Activated T-helper 1 cell treated with anti-CD3 and anti-CD28 coated beads, Interleukin-12 subunit alpha, Interleukin-12 subunit beta, Interleukin-2, Interleukin-4 antibody, amounts not matched to agents 30 ng/mL and 10 ng/mL and 1 ng/mL, durations not matched to agents 14 hours and 24 hours and 36 hours (primary cell): ENCODE measurements around the gene ZC3H12A. TPM values are rescaled to one million over a fixed set of nuclear protein-coding genes. Genes with fewer than 3 reads are reported as not detected.

Experiments used
- DNase-seq: peaks from one replicate; pipeline ENCODE4 v3.0.0; 2021; ENCODE audit warnings: low spot score
- H3K27ac Mint-ChIP-seq: one replicate; pipeline ENCODE4 v1.8.0; 2021; ENCODE audit warnings: mild to moderate bottlenecking, mixed read lengths
- H3K27me3 Mint-ChIP-seq: one replicate; pipeline ENCODE4 v1.8.0; 2022; ENCODE audit warnings: mild to moderate bottlenecking, moderate library complexity, mixed read lengths; ENCODE audit not compliant: insufficient read depth
- H3K36me3 Mint-ChIP-seq: one replicate; pipeline ENCODE4 v1.8.0; 2021; ENCODE audit warnings: low read depth, mixed read lengths
- H3K4me1 Mint-ChIP-seq: one replicate; pipeline ENCODE4 v1.8.0; 2021; ENCODE audit warnings: low read depth, mixed read lengths
- H3K4me3 Mint-ChIP-seq: one replicate; pipeline ENCODE4 v1.8.0; 2021; ENCODE audit warnings: mild to moderate bottlenecking, moderate library complexity, mixed read lengths
- H3K9me3 Mint-ChIP-seq: one replicate; pipeline ENCODE4 v1.8.0; 2021; ENCODE audit warnings: mixed read lengths
- intact Hi-C: fragments of 100-400 bp; cut with micrococcal nuclease; formaldehyde crosslinking; loops from one replicate; pipeline ENCODE4 v1.15.1; 2024
- total RNA-seq: library from RNA; stranded (reverse); gene quantifications from 2 replicates; pipeline ENCODE4 v1.2.3, GENCODE V29; 2022

Gene ZC3H12A
- total RNA-seq, 1 donor from 2014 or later = 44.0 TPM

DNA sequence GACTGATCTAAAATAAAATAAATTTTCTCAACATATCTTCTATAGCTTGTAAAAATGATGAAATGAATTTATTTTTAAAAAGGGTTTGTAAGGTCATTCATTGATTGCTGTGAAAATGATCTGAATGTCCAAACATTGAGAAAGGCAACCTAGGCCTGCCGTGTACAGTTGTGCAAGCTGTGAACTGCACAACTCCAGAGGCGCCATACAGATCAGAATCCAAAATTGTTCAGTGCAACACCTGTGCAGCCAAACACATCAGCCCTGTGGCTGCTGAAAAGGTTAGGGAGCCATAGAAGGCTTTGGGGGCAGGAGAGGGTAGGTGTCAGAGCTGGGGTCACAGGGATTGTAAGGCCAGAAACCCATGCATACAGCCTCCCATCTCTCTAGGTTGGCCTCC, 9.9 kb upstream of the ZC3H12A start:
- Mint-ChIP-seq H3K4me3 (no peak overlapping the region), H3K36me3 (no peaks in the 10 kb centered on the region), H3K27me3 (no peaks in the 10 kb centered on the region), H3K27ac (no peak overlapping the region), H3K4me1 (peaks cover 8% of the 10 kb centered on the region), H3K9me3 (no peaks in the 10 kb centered on the region)
- DNase-seq = no peak
- intact Hi-C loops = no loop called here

GRCh38 chr1:37465593-37466517, 8.5 kb upstream of the ZC3H12A start:
- DNase-seq = no peak
- Mint-ChIP-seq H3K4me3 (no peak overlapping the region), H3K27me3 (no peaks in the 10 kb centered on the region), H3K9me3 (no peaks in the 10 kb centered on the region), H3K4me1 (peaks cover 12% of the 10 kb centered on the region), H3K36me3 (no peaks in the 10 kb centered on the region), H3K27ac (no peak overlapping the region)
- intact Hi-C loops = no loop called here

DNA sequence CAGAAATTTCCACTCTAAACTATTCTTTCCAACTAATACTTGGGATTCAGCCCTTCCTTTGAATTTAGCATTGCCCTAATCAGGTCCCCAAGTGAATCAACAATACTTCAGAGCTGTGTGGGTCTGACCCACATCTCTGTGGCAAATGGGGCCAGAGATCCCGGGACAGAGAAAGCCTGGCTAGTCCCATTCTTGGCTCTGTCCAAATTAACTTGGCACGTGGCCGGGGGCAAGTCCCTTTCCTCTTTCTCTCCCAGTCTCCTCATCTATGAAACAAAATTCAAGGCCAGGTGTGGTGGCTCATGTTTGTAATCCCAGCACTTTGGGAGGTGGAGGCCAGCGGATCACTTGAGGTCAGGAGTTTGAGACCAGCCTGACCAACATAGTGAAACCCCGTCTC, 6.3 kb upstream of the ZC3H12A start:
- Mint-ChIP-seq H3K27ac (no peak overlapping the region), H3K9me3 (no peaks in the 10 kb centered on the region), H3K36me3 (peaks cover 2% of the 10 kb centered on the region), H3K4me3 (no peak overlapping the region), H3K27me3 (peaks cover 6% of the 10 kb centered on the region), H3K4me1 (peaks cover 29% of the 10 kb centered on the region)
- DNase-seq = no peak
- intact Hi-C loops = no loop called here

- Mint-ChIP-seq H3K9me3 (no peaks in the 10 kb centered on the region), H3K27me3 (peaks cover 6% of the 10 kb centered on the region), H3K4me3 (no peak overlapping the region), H3K27ac (peak overlapping the region; percentile 5), H3K36me3 (peaks cover 2% of the 10 kb centered on the region), H3K4me1 (peaks cover 39% of the 10 kb centered on the region)
- DNase-seq = no peak
- intact Hi-C loops = no loop called here
These were observed 5.0 kb upstream of the ZC3H12A start for GRCh38 chr1:37469386-37469785.

DNA sequence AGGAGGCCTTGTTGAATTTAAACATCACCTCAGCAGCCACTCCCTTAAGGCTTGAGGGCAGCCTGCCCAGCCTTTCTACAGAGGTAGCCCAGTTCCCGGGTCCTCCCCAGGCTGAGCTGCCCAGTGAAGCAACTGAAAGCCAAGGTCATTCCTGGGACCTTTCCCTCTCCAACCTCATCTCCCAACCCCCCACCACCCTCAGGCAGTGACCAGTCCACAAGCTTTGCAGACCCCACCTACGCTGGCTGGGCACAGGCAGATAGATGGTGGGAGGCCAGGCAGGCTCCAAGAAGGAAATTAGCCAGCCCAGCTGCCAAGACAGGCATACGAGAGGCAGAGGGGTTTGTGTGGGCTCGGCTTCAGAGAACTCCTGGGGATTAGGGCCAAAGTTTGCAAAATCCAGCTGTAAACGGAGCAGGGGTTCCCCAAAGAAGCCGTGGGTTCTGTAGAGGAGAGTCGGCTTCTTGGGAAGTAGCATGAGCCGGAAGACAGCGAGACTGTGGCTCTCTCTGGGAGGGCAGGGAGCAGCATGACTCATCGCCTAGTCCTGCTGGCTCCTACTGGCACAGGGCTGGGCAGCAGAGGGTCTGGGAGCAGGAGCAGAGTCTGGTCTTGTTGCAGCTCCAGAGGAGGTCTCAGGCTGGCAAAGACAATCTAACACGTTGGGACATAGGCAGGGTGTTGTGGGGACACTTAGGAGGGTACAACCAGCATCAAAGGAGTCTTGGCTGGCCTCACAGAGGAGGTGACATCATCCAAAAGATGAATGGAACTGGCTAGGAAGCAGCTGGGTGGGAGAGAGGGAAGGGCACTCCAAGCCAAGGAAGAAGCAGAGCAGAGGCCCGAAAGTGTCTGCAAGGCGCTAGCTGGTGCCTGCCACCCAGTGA, 2.8 kb upstream of the ZC3H12A start:
- H3K27ac Mint-ChIP-seq = no peak overlapping the region
- DNase-seq = no peak
- no peaks in the 10 kb centered on the region for H3K9me3 Mint-ChIP-seq
- peaks cover 6% of the 10 kb centered on the region for H3K27me3 Mint-ChIP-seq
- intact Hi-C loops = loop anchor here (10.0 kb wide), 3 partner anchors 533 to 1403 kb away; partner anchors contain the start of genes FHL3, MYCBP and OSCP1
- H3K36me3 Mint-ChIP-seq = peaks cover 17% of the 10 kb centered on the region
- H3K4me1 Mint-ChIP-seq = peaks cover 39% of the 10 kb centered on the region
- peak overlapping the region; percentile 39 for H3K4me3 Mint-ChIP-seq

DNA sequence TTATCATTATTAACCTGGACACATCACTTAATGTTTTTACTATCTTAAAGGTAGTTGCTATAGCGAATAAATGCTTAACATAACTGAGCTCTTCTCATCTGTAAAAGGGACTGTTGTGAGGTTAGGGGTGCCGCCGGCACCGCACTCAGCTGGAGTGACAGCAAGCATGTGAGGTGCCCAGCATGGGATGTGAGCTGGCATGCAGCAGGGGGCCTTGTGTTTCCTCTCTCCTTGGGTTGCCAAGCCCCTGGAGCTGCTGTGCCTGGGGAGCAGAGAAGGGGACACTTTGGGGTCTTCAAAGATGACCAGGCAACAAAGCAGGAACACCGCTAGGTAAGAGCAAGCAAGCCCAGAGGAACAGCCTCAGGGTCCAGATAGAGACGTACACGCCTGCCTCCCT, 2.1 kb upstream of the ZC3H12A start:
- peak overlapping the region; percentile 45 for H3K27ac Mint-ChIP-seq
- H3K4me1 Mint-ChIP-seq = peaks cover 39% of the 10 kb centered on the region

GRCh38 chr1:37472994-37473393, 1.4 kb upstream of the ZC3H12A start:
- H3K27ac Mint-ChIP-seq = peak overlapping the region; percentile 61
- no peaks in the 10 kb centered on the region for H3K9me3 Mint-ChIP-seq
- H3K4me1 Mint-ChIP-seq = peaks cover 39% of the 10 kb centered on the region
- peaks cover 8% of the 10 kb centered on the region for H3K27me3 Mint-ChIP-seq
- no peak for DNase-seq
- H3K4me3 Mint-ChIP-seq = peak overlapping the region; percentile 80
- intact Hi-C loops = loop anchor here (1.0 to 10.0 kb wide), 4 partner anchors 18 to 1402 kb away; partner anchors contain the start of genes FHL3, MYCBP and OSCP1
- H3K36me3 Mint-ChIP-seq = peaks cover 31% of the 10 kb centered on the region

More for the DNA sequence above, 2.1 kb upstream of the ZC3H12A start:
- Mint-ChIP-seq H3K9me3 (no peaks in the 10 kb centered on the region), H3K4me3 (peak overlapping the region; percentile 8), H3K27me3 (peaks cover 8% of the 10 kb centered on the region), H3K36me3 (peaks cover 24% of the 10 kb centered on the region)
- DNase-seq = no peak
- intact Hi-C loops = loop anchor here (10.0 kb wide), 3 partner anchors 533 to 1403 kb away; partner anchors contain the start of genes FHL3, MYCBP and OSCP1

- H3K4me1 Mint-ChIP-seq = peaks cover 45% of the 10 kb centered on the region
- no peak for DNase-seq
- H3K36me3 Mint-ChIP-seq = peaks cover 36% of the 10 kb centered on the region
- H3K4me3 Mint-ChIP-seq = peak overlapping the region; percentile 80
- H3K9me3 Mint-ChIP-seq = no peaks in the 10 kb centered on the region
- H3K27me3 Mint-ChIP-seq = peaks cover 8% of the 10 kb centered on the region
- intact Hi-C loops = loop anchor here (1.0 to 10.0 kb wide), 5 partner anchors 18 to 1401 kb away; partner anchors contain the start of genes FHL3, MYCBP, OSCP1 and SNIP1
- peak overlapping the region; percentile 83 for H3K27ac Mint-ChIP-seq
These were observed 842 bp upstream of the ZC3H12A start for GRCh38 chr1:37473431-37474045.

DNA sequence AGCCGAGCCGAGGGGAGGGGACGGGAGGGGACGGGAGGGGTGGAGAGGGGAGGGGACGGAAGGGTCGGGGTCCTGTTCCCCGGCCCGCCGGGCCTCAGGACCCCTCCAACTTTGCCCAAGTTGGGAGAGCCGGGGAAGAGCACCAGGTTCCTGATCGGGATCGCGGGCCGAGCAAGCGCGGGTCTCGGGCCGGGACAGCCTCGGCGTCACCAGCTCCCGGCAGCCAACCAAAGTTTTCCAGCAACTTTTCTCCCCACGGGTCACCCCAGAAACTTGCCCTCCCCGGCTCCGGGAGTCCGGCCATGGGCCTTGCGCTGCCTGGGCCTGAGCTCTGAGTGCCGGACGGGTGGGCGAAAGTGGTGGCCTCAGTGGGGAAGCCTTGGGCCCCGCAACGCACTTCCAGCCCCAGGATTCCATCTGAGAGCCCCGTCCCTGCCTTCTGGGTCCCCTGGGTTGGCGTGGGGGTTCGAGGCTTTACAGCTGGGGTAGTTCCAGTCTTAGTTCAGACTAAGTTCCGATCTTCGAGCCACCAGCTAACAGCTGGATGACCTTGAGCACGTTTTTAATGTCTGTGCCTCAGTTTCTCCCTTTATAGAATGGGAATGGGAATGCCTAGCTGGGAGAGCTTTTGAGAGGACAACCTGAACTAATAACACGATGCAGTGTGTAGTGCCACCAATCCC, 458 bp downstream of the ZC3H12A start:
- DNase-seq = no peak
- peaks cover 47% of the 10 kb centered on the region for H3K4me1 Mint-ChIP-seq
- intact Hi-C loops = loop anchor here (1.0 to 10.0 kb wide), 7 partner anchors 79 to 1593 kb away; partner anchors contain the start of genes AGO1, FHL3, MTF1 and MYCBP
- peaks cover 8% of the 10 kb centered on the region for H3K27me3 Mint-ChIP-seq
- H3K9me3 Mint-ChIP-seq = no peaks in the 10 kb centered on the region
- peak overlapping the region; percentile 100 for H3K4me3 Mint-ChIP-seq
- peaks cover 48% of the 10 kb centered on the region for H3K36me3 Mint-ChIP-seq
- H3K27ac Mint-ChIP-seq = peak overlapping the region; percentile 97

- peaks cover 49% of the 10 kb centered on the region for H3K4me1 Mint-ChIP-seq
- H3K9me3 Mint-ChIP-seq = no peaks in the 10 kb centered on the region
- H3K4me3 Mint-ChIP-seq = peak overlapping the region; percentile 100
- H3K36me3 Mint-ChIP-seq = peaks cover 50% of the 10 kb centered on the region
- H3K27me3 Mint-ChIP-seq = peaks cover 8% of the 10 kb centered on the region
- peak overlapping the region; percentile 97 for H3K27ac Mint-ChIP-seq
- no peak for DNase-seq
- intact Hi-C loops = loop anchor here (2.0 to 10.0 kb wide), 7 partner anchors 382 to 1593 kb away; partner anchors contain the start of genes AGO1, FHL3, MTF1 and MYCBP
These were observed 1.2 kb downstream of the ZC3H12A start for GRCh38 chr1:37475380-37476086.

DNA sequence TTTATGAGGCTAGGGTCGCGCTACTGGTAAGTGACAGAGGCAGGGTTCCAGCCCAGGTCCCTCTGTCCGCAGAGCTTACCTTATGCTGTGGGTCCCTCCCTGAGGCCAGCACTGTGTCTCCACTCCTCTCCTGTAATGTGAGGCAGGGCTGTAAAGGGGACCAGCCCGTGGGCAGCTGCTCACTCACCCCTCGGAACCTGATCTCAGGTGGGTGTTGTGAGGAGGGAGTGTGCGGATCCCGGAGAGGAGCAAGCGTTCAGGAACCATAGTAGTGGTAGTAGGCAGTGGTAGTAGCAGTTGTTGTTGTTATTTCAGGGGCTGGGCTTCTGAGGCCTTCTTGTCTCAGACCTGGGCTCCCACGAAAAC, 1.7 kb downstream of the ZC3H12A start:
- Mint-ChIP-seq H3K4me1 (peaks cover 54% of the 10 kb centered on the region), H3K36me3 (peaks cover 55% of the 10 kb centered on the region), H3K9me3 (no peaks in the 10 kb centered on the region)

More for the DNA sequence above, 1.7 kb downstream of the ZC3H12A start:
- intact Hi-C loops = loop anchor here (2.0 to 10.0 kb wide), 7 partner anchors 381 to 1594 kb away; partner anchors contain the start of genes AGO1, FHL3, MTF1 and MYCBP
- Mint-ChIP-seq H3K27me3 (peaks cover 8% of the 10 kb centered on the region), H3K4me3 (peak overlapping the region; percentile 100), H3K27ac (peak overlapping the region; percentile 97)
- DNase-seq = no peak
